Thyroid gland (tissue), 4 donors: ENCODE measurements around the gene EIF3C.
"Not testable (repeated sequence)": the region's sequence is repeated elsewhere in the genome, so short reads cannot be mapped to it uniquely, and the experiment has no call there.

Experiments used
- CTCF ChIP-seq, 6 experiments: fragments of 200-600 bp in 3 of 6; fragments of 450-650 bp in 3 of 6; sonication (generic) in 3 of 6; IDR thresholded peaks; one replicate each; pipeline ENCODE4 v1.5.1; 2016 to 2019; ENCODE audit warnings: antibody characterized with exemption in 6 of 6, mild to moderate bottlenecking in 2 of 6, inconsistent platforms in 1 of 6, moderate library complexity in 1 of 6
- POLR2A ChIP-seq, 2 donors: fragments of 450-650 bp; IDR thresholded peaks; one replicate each; pipeline ENCODE4 v1.6.1; 2017; ENCODE audit warnings: antibody characterized with exemption in 2 of 2, mild to moderate bottlenecking in 2 of 2, moderate library complexity in 1 of 2

- TF ChIP-seq CTCF, POLR2A (IDR thresholded peaks at IDR 0.05): not testable (repeated sequence)
Observed at GRCh38 chr16:28751487-28751886, 40.2 kb downstream of the EIF3C start, which contains the start of gene NPIPB9.
